ENCODE data around the gene GID8. TPM values are rescaled to one million over a fixed set of nuclear protein-coding genes. Genes with fewer than 3 reads are reported as not detected.

Gene GID8
- total RNA-seq, 3 donors from 2014 or later: 42.7 to 52.9 (median 47.4) TPM

- peaks cover 12% of the 10 kb centered on the region for H3K4me1 Mint-ChIP-seq (ENCODE audit: low read depth)
- no peaks in the 10 kb centered on the region for H3K36me3 Mint-ChIP-seq (ENCODE audit: insufficient read depth)
- H3K9me3 Mint-ChIP-seq: no peaks in the 10 kb centered on the region
- ATAC-seq (no peak), DNase-seq (no peak)
- no peak overlapping the region for H3K4me3 Mint-ChIP-seq
- H3K27me3 Mint-ChIP-seq (ENCODE audit: low read depth): peaks cover 22% of the 10 kb centered on the region
These were observed 30.6 kb downstream of the GID8 start for GRCh38 chr20:62968378-62969178.

- DNase-seq (no peak), ATAC-seq (no peak)
- Mint-ChIP-seq H3K9me3 (no peaks in the 10 kb centered on the region), H3K27me3 (ENCODE audit: low read depth) (peaks cover 29% of the 10 kb centered on the region), H3K4me1 (ENCODE audit: low read depth) (peaks cover 12% of the 10 kb centered on the region), H3K36me3 (ENCODE audit: insufficient read depth) (no peaks in the 10 kb centered on the region), H3K4me3 (no peak overlapping the region)
These were observed 31.3 kb downstream of the GID8 start for GRCh38 chr20:62969179-62969760.

- ATAC-seq: no peak
- Mint-ChIP-seq H3K27me3 (ENCODE audit: low read depth) (peaks cover 36% of the 10 kb centered on the region), H3K4me1 (ENCODE audit: low read depth) (peaks cover 12% of the 10 kb centered on the region), H3K9me3 (no peaks in the 10 kb centered on the region), H3K4me3 (no peak overlapping the region), H3K36me3 (ENCODE audit: insufficient read depth) (no peaks in the 10 kb centered on the region)
- DNase-seq: no peak
These were observed 32.0 kb downstream of the GID8 start for GRCh38 chr20:62969939-62970306.

DNA sequence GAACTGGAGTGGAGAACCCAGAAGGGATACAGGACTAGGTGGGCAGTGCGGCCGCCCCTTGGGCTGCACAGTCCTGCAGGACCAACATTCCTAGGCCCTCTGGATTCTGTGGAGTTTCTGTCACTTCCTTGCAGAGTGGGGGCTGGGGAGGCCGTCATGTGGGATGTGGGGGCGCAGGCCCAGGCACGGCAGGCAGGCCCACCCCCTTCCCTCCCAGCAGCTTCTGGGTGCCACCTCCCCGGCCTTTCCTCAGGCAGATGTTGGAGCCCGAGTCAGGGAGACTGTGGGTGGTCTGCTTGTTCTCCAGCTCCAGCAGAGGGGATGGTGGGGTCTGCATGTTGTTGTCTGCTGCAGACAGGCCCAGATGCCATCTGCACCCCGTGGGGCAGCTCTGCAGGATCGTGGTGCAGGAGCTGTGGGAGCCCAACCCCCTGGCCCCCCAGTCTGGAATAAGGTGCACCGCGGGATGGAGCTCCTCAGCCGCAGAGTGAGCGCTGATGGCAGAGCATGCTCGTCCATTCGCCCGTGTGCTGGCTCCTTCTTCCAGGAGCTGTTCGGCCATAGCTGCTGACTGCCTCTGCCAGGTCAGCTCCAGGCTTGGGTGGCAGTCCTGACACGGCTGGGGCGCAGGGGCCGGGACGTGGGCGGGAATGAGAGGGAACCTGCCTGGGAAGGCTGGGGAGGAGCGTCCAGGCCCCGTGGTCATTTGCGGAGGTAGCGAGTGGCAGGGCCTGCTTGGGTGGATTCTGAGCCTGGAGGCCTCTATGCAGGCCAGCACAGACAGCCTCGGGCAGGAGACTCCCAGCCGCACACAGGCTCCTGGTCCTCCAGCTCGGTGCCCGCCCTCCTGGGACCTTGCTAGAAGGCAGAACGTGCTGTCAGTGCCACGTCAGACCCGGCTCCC, 32.6 kb downstream of the GID8 start:
- DNase-seq (no peak), ATAC-seq (no peak)
- Mint-ChIP-seq H3K27me3 (ENCODE audit: low read depth) (peaks cover 38% of the 10 kb centered on the region), H3K4me3 (no peak overlapping the region), H3K4me1 (ENCODE audit: low read depth) (peaks cover 12% of the 10 kb centered on the region), H3K9me3 (no peaks in the 10 kb centered on the region), H3K36me3 (ENCODE audit: insufficient read depth) (no peaks in the 10 kb centered on the region)

DNA sequence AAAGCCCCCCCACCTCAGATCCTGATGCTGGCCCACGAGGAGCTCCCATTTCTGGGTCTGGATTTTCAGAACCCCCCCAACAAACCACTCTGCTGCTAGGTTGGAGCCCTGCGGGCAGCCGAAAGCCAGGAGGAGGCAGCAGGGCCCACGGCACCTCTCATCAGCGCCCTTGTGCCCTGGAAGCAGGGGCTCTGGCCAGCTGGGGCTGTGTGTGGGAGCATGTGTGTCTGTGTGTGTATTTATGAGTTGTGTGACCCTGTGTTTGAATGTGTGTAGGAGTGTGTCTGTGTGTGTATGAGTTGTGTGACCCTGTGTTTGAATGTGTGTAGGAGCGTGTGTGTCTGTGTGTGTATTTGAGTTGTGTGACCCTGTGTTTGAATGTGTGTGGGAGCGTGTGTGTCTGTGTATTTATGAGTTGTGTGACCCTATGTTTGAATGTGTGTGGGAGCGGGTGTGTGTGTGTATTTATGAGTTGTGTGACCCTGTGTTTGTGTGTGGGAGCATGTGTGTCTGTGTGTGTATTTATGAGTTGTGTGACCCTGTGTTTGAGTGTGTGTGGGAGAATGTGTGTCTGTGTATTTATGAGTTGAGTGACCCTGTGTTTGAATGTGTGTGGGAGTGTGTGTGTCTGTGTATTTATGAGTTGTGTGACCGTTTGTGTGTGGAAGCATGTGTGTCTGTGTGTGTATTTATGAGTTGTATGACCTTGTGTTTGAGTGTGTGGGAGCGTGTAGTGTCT, 33.4 kb downstream of the GID8 start:
- DNase-seq: no peak
- Mint-ChIP-seq H3K4me1 (ENCODE audit: low read depth) (peaks cover 13% of the 10 kb centered on the region), H3K36me3 (ENCODE audit: insufficient read depth) (no peaks in the 10 kb centered on the region), H3K9me3 (no peaks in the 10 kb centered on the region), H3K27me3 (ENCODE audit: low read depth) (peaks cover 41% of the 10 kb centered on the region), H3K4me3 (no peak overlapping the region)
- no peak for ATAC-seq

GRCh38 chr20:62971950-62972844, 34.2 kb downstream of the GID8 start:
- peak; percentile 97 to 98 for ATAC-seq

DNA sequence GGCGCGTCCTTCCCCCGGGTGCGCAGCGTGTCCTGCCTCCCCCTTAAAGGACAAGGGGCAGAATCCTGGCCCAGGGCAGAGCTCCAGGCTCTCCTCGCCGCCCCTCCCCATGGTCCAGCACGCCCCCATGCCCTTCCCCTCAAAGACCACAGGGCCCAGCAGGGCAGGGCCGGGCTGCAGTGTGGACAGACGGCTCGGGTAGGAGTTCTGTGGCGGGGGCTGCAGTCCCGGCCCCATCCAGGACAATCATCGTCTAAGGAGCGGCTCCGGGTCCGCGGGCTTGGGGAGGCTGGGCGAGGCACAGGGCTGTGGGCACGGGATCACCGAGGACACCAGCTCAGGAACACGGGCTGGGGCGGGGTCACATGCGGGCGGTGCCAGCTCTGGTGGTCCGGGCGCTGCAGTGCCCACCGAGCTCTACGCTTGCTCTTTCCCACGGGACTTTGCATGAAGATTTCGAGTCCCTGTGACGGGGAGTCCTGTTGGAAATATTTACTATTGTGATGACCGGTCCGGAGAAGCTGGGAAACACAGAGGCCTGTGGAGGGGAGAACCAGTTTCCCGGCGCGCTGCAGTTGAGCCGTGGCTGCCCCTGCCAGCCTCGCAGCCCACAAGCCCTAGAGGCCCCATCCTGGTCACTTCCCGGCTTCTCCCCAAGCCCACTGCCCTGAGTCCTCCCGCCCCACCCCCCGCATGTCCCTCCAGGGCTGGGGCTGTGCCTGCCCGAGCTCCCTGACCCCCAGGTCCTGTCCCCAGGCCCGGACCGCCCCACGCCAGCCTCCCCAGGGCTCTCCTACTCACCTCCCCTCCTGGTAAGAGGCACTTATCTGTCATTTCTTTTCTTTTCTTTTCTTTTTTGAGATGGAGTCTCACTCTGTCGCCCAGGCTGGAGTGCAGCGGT, 35.1 kb downstream of the GID8 start:
- Mint-ChIP-seq H3K4me3 (no peak overlapping the region), H3K4me1 (ENCODE audit: low read depth) (peaks cover 23% of the 10 kb centered on the region), H3K36me3 (ENCODE audit: insufficient read depth) (no peaks in the 10 kb centered on the region), H3K9me3 (no peaks in the 10 kb centered on the region), H3K27me3 (ENCODE audit: low read depth) (peaks cover 45% of the 10 kb centered on the region)
- peak; percentile 2 to 7 for ATAC-seq
- DNase-seq: no peak

More at GRCh38 chr20:62971950-62972844, 34.2 kb downstream of the GID8 start:
- Mint-ChIP-seq H3K36me3 (ENCODE audit: insufficient read depth) (no peaks in the 10 kb centered on the region), H3K9me3 (no peaks in the 10 kb centered on the region), H3K4me3 (peak overlapping the region; percentile 67), H3K27me3 (ENCODE audit: low read depth) (peaks cover 43% of the 10 kb centered on the region), H3K4me1 (ENCODE audit: low read depth) (peaks cover 15% of the 10 kb centered on the region)
- peak; percentile 85 for DNase-seq

GRCh38 chr20:62975251-62975760, 37.4 kb downstream of the GID8 start:
- DNase-seq (no peak), ATAC-seq (no peak)
- H3K27me3 Mint-ChIP-seq (ENCODE audit: low read depth): peaks cover 57% of the 10 kb centered on the region
- peaks cover 38% of the 10 kb centered on the region for H3K4me1 Mint-ChIP-seq (ENCODE audit: low read depth)
- H3K9me3 Mint-ChIP-seq: no peaks in the 10 kb centered on the region
- H3K4me3 Mint-ChIP-seq: no peak overlapping the region
- no peaks in the 10 kb centered on the region for H3K36me3 Mint-ChIP-seq (ENCODE audit: insufficient read depth)

DNA sequence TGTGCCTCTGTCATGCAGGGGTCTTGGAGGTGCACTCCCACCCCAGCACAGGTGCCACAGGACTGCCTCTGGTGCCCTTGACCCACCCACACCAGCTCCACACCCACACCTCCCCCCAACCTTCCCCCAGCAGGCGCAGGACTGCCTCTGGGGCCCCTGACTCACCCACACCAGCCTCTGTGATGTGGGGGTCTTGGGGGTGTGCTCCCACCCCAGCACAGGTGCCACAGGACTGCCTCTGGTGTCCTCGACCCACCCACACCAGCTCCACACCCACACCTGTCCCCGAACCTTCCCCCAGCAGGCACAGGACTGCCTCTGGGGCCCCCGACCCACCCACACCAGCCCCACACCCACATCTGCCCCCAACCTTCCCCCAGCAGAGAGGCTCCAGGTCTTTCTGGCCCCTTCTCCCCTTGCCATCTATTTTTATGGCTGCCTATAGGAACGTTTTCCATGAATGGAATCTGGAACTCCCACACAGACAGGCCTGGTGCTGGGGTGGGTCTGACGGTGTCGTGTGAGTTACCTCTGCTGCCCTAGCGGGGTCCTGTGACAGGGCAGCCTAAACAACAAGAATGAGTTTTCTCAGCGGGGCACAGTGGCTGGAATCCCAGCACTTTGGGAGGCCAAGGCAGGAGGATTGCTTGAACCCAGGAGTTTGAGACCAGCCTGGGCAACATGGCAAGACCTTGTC, 38.0 kb downstream of the GID8 start:
- no peaks in the 10 kb centered on the region for H3K9me3 Mint-ChIP-seq
- no peaks in the 10 kb centered on the region for H3K36me3 Mint-ChIP-seq (ENCODE audit: insufficient read depth)
- H3K4me1 Mint-ChIP-seq (ENCODE audit: low read depth): peaks cover 42% of the 10 kb centered on the region
- peaks cover 60% of the 10 kb centered on the region for H3K27me3 Mint-ChIP-seq (ENCODE audit: low read depth)
- ATAC-seq (no peak), DNase-seq (no peak)
- H3K4me3 Mint-ChIP-seq: no peak overlapping the region

- Mint-ChIP-seq H3K4me1 (ENCODE audit: low read depth) (peaks cover 43% of the 10 kb centered on the region), H3K36me3 (ENCODE audit: insufficient read depth) (no peaks in the 10 kb centered on the region), H3K4me3 (no peak overlapping the region), H3K9me3 (no peaks in the 10 kb centered on the region), H3K27me3 (ENCODE audit: low read depth) (peaks cover 56% of the 10 kb centered on the region)
- ATAC-seq (no peak), DNase-seq (no peak)
These were observed 38.9 kb downstream of the GID8 start for GRCh38 chr20:62976886-62977285.

- peak overlapping the region; percentile 56 for H3K4me3 Mint-ChIP-seq
- H3K27me3 Mint-ChIP-seq (ENCODE audit: low read depth): peaks cover 51% of the 10 kb centered on the region
- H3K4me1 Mint-ChIP-seq (ENCODE audit: low read depth): peaks cover 42% of the 10 kb centered on the region
- no peaks in the 10 kb centered on the region for H3K9me3 Mint-ChIP-seq
- ATAC-seq (peak; percentile 75 to 78), DNase-seq (peak; percentile 79)
- no peaks in the 10 kb centered on the region for H3K36me3 Mint-ChIP-seq (ENCODE audit: insufficient read depth)
These were observed 39.9 kb downstream of the GID8 start for GRCh38 chr20:62977613-62978560.
